ENCODE results near the gene SSH3.

Gene SSH3

DNA sequence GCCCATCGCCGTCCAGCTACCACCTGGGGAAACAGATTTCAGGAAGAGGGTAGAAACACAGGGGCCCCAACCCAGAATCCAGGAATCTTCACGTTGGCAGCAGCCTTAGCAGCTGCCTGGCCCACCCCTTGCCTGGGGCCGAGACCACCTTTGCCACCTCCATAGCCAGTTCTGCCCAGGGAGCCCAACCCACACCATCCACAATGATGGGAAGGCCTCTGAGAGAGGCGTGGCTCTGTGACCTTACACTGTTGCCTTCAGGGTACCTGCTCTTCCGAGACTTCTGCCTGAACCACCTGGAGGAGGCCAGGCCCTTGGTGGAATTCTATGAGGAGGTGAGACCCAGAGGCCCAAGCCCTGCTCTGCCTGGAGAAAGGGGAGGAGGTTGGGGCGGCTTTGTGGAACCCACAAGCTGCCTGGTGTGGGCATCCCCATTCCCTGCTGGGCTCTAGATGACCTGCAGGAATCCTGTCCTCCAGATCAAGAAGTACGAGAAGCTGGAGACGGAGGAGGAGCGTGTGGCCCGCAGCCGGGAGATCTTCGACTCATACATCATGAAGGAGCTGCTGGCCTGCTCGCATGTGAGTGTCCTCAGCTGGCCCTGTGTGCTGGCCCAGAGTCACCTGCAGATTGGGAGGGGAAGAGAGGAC is 24.3 kb upstream of the SSH3 start:
- no peaks in the 10 kb centered on the region for H3K9me3 ChIP-seq (ENCODE audit: control insufficient read depth, low read length)
- H3K4me1 ChIP-seq, result no peaks in the 10 kb centered on the region
- peaks cover 5% of the 10 kb centered on the region for H3K79me2 ChIP-seq
- H3K27me3 ChIP-seq (ENCODE audit: control insufficient read depth, insufficient read depth, low read length), result no peaks in the 10 kb centered on the region
- H3K9ac ChIP-seq, result no peak overlapping the region
- H2AFZ ChIP-seq, result no peak overlapping the region
- H3K4me2 ChIP-seq (ENCODE audit: low read length), result no peak overlapping the region
- no peaks in the 10 kb centered on the region for H3K36me3 ChIP-seq (ENCODE audit: control insufficient read depth, insufficient read depth, low read length)
- no peak overlapping the region for H3K27ac ChIP-seq
- TF ChIP-seq, protein P1, sequence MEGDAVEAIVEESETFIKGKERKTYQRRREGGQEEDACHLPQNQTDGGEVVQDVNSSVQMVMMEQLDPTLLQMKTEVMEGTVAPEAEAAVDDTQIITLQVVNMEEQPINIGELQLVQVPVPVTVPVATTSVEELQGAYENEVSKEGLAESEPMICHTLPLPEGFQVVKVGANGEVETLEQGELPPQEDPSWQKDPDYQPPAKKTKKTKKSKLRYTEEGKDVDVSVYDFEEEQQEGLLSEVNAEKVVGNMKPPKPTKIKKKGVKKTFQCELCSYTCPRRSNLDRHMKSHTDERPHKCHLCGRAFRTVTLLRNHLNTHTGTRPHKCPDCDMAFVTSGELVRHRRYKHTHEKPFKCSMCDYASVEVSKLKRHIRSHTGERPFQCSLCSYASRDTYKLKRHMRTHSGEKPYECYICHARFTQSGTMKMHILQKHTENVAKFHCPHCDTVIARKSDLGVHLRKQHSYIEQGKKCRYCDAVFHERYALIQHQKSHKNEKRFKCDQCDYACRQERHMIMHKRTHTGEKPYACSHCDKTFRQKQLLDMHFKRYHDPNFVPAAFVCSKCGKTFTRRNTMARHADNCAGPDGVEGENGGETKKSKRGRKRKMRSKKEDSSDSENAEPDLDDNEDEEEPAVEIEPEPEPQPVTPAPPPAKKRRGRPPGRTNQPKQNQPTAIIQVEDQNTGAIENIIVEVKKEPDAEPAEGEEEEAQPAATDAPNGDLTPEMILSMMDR (IDR thresholded peaks at IDR 0.05), result no peak
- no peak overlapping the region for H3K4me3 ChIP-seq (ENCODE audit: low read depth, low read length)

DNA sequence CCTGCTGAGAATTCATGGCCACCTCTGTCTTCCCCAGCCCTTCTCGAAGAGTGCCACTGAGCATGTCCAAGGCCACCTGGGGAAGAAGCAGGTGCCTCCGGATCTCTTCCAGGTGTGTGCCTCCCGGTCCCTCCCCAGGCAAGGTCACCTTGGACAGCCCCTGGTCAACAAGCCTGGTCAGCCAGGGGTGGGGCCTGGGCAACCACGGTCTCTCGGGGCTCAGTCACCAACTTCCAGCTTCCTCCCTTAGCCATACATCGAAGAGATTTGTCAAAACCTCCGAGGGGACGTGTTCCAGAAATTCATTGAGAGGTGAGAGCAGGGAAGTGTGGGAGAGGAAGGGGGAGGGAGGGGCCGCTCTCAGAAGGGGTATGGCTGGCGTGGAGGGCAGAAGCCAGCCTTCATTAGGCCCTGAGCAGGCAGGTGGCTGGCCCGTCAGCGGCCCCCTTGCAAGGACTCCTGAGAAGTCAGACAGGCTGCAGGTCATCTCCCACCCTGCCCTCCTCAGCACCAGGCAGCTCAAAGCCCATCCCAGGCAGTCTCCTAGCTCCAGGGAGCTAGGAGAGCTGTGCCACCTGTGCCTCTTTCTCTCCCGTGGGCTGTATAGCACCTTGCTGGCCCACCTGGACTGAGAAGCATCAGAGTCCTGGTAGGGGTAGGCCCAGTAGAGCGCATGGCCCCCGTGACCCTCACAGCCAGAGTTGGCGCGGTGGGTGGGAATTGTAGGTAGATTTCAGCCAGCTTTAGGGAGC is 23.6 kb upstream of the SSH3 start:
- Histone ChIP-seq H3K27ac (no peak overlapping the region), H3K4me3 (ENCODE audit: low read depth, low read length) (no peak overlapping the region), H3K4me2 (ENCODE audit: low read length) (no peak overlapping the region), H3K79me2 (peaks cover 2% of the 10 kb centered on the region), H3K9me3 (ENCODE audit: control insufficient read depth, low read length) (no peaks in the 10 kb centered on the region), H3K36me3 (ENCODE audit: control insufficient read depth, insufficient read depth, low read length) (no peaks in the 10 kb centered on the region), H3K4me1 (no peaks in the 10 kb centered on the region), H3K27me3 (ENCODE audit: control insufficient read depth, insufficient read depth, low read length) (no peaks in the 10 kb centered on the region), H2AFZ (no peak overlapping the region), H3K9ac (no peak overlapping the region)
- TF ChIP-seq, protein P1 (IDR thresholded peaks at IDR 0.05), result no peak

DNA sequence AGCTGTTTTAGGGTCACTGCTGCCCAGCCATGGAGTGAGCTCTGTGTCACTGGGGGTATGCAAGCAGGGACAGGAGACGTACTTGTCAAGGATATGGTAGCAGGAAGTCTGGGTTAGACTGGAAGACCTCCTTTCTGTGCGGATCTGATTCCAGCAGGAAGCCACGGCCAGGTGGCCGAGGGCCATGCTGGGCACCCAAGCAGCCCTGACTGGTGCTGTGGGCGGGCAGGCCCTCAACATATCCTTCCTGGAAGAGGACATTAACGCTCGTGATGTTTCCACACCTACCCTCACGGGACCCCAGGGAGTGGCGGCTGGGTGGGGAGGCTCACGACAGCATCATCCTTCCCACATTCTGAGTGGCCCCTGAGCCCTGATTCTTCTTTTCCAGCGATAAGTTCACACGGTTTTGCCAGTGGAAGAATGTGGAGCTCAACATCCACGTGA is 23.0 kb upstream of the SSH3 start:
- Histone ChIP-seq H3K9me3 (ENCODE audit: control insufficient read depth, low read length) (no peaks in the 10 kb centered on the region), H3K9ac (no peak overlapping the region), H3K27ac (no peak overlapping the region), H3K4me2 (ENCODE audit: low read length) (no peak overlapping the region), H3K4me3 (ENCODE audit: low read depth, low read length) (no peak overlapping the region), H2AFZ (no peak overlapping the region), H3K4me1 (no peaks in the 10 kb centered on the region), H3K27me3 (ENCODE audit: control insufficient read depth, insufficient read depth, low read length) (no peaks in the 10 kb centered on the region), H3K79me2 (no peaks in the 10 kb centered on the region), H3K36me3 (ENCODE audit: control insufficient read depth, insufficient read depth, low read length) (no peaks in the 10 kb centered on the region)
- TF ChIP-seq, protein P1 (IDR thresholded peaks at IDR 0.05), result no peak

DNA sequence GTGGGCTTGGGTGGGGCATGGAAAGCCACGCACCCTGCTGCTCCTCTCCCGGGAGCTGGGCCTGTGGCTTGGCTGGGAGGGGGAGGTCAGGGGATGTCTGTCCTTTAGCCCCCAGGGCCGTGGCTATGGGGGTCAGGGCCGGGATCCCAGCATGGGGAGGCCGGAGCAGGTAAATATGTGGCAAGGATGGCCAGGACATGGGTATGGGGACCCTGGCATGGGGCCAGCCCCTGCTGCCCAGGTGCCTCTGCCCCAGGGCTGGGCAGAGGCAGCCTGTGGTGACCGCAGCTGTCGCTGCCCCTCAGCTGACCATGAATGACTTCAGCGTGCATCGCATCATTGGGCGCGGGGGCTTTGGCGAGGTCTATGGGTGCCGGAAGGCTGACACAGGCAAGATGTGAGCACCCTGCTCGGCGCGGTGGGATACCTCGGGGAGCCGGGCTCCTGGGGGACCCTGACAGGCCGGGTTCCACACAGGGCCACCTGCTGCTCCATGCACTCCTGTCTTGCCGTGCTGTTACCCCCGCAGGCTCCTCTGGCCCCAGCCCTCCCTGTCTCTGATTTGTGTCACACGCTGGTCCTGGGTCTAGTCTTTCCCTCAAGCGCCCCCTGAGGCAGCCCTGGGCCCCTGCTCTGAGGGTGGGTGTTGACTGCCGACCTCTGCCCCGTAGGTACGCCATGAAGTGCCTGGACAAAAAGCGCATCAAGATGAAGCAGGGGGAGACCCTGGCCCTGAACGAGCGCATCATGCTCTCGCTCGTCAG is 22.4 kb upstream of the SSH3 start:
- H3K27ac ChIP-seq, result no peak overlapping the region
- H3K4me1 ChIP-seq, result no peaks in the 10 kb centered on the region
- no peak overlapping the region for H3K4me3 ChIP-seq (ENCODE audit: low read depth, low read length)
- no peaks in the 10 kb centered on the region for H3K27me3 ChIP-seq (ENCODE audit: control insufficient read depth, insufficient read depth, low read length)
- H3K9ac ChIP-seq, result no peak overlapping the region
- TF ChIP-seq, protein P1 (IDR thresholded peaks at IDR 0.05), result no peak
- H3K36me3 ChIP-seq (ENCODE audit: control insufficient read depth, insufficient read depth, low read length), result no peaks in the 10 kb centered on the region
- H3K4me2 ChIP-seq (ENCODE audit: low read length), result no peak overlapping the region
- no peak overlapping the region for H2AFZ ChIP-seq
- H3K9me3 ChIP-seq (ENCODE audit: control insufficient read depth, low read length), result no peaks in the 10 kb centered on the region
- H3K79me2 ChIP-seq, result no peaks in the 10 kb centered on the region
